ENCODE measurements around the gene MAPK1.

The MAPK1 gene

GRCh38 chr22:21759646-21760376 is 107.6 kb downstream of the MAPK1 start:
- Histone ChIP-seq H3K4me2 (ENCODE audit: low read depth, low read length, poor library complexity, severe bottlenecking) (no peak overlapping the region), H3K27me3 (ENCODE audit: low read length) (no peaks in the 10 kb centered on the region)
- TF ChIP-seq EZH2phosphoT487 (conservative IDR thresholded peaks at IDR 0.05; ENCODE audit: low read length) (no peak), CTCF (IDR thresholded peaks at IDR 0.05; ENCODE audit: insufficient read depth, low read length, poor library complexity, severe bottlenecking) (no peak)

DNA sequence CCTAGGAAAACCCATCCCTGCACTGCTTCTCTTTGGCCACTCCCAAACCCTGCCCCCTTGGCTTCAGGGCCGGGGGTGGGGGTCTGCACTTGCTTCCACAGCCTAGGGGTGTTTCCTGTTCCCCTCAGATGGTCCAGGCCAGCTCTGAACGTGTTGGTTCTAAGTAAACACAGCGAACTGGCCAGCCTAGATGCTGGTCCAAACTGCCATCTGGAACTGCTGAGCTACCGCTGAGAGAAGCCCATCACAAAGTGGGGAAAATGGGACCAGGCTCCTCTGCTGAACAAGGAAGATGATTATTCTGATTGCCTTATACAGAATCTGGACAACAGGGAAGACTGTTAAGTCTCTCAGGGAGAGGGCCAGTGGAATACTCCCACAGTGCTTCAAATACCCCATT is 108.4 kb downstream of the MAPK1 start:
- Histone ChIP-seq H3K4me3 (ENCODE audit: insufficient read depth, low read length, poor library complexity, severe bottlenecking) (no peak overlapping the region), H4K20me1 (ENCODE audit: low read depth, low read length) (no peaks in the 10 kb centered on the region), H3K9ac (ENCODE audit: low read length) (no peak overlapping the region), H3K27me3 (ENCODE audit: low read length) (no peaks in the 10 kb centered on the region), H3F3A (ENCODE audit: insufficient read depth) (no peaks in the 10 kb centered on the region), H3K27ac (ENCODE audit: low read depth, low read length) (no peak overlapping the region), H3K9me2 (replicated peaks; ENCODE audit: insufficient read depth, low read length) (no peaks in the 10 kb centered on the region), H3K4me2 (ENCODE audit: low read depth, low read length, poor library complexity, severe bottlenecking) (no peak overlapping the region), H3K9me3 (ENCODE audit: insufficient read depth, low read length) (no peaks in the 10 kb centered on the region), H2AFZ (ENCODE audit: low read depth, low read length, severe bottlenecking) (no peak overlapping the region), H3K36me3 (ENCODE audit: low read length) (no peaks in the 10 kb centered on the region), H3K79me2 (ENCODE audit: insufficient read depth, low read length) (no peaks in the 10 kb centered on the region)
- TF ChIP-seq EZH2phosphoT487 (conservative IDR thresholded peaks at IDR 0.05; ENCODE audit: low read length) (no peak), CTCF (IDR thresholded peaks at IDR 0.05; ENCODE audit: insufficient read depth, low read length, poor library complexity, severe bottlenecking) (no peak)

More at GRCh38 chr22:21759646-21760376, 107.6 kb downstream of the MAPK1 start:
- H3K9me2 ChIP-seq (replicated peaks; ENCODE audit: insufficient read depth, low read length): no peaks in the 10 kb centered on the region
- H3K27ac ChIP-seq (ENCODE audit: low read depth, low read length): no peak overlapping the region
- H3K79me2 ChIP-seq (ENCODE audit: insufficient read depth, low read length): no peaks in the 10 kb centered on the region
- H2AFZ ChIP-seq (ENCODE audit: low read depth, low read length, severe bottlenecking): no peak overlapping the region
- H3K9me3 ChIP-seq (ENCODE audit: insufficient read depth, low read length): no peaks in the 10 kb centered on the region
- no peaks in the 10 kb centered on the region for H4K20me1 ChIP-seq (ENCODE audit: low read depth, low read length)
- no peak overlapping the region for H3K9ac ChIP-seq (ENCODE audit: low read length)
- no peak overlapping the region for H3K4me3 ChIP-seq (ENCODE audit: insufficient read depth, low read length, poor library complexity, severe bottlenecking)
- H3F3A ChIP-seq (ENCODE audit: insufficient read depth): no peaks in the 10 kb centered on the region
- no peaks in the 10 kb centered on the region for H3K36me3 ChIP-seq (ENCODE audit: low read length)

GRCh38 chr22:21758091-21758864 is 109.2 kb downstream of the MAPK1 start:
- H3K79me2 ChIP-seq (ENCODE audit: insufficient read depth, low read length): no peaks in the 10 kb centered on the region
- no peak for TF ChIP-seq EZH2phosphoT487 (conservative IDR thresholded peaks at IDR 0.05; ENCODE audit: low read length)
- no peak for TF ChIP-seq CTCF (IDR thresholded peaks at IDR 0.05; ENCODE audit: insufficient read depth, low read length, poor library complexity, severe bottlenecking)
- no peaks in the 10 kb centered on the region for H4K20me1 ChIP-seq (ENCODE audit: low read depth, low read length)
- no peak overlapping the region for H3K9ac ChIP-seq (ENCODE audit: low read length)
- H3K27ac ChIP-seq (ENCODE audit: low read depth, low read length): no peak overlapping the region
- no peak overlapping the region for H2AFZ ChIP-seq (ENCODE audit: low read depth, low read length, severe bottlenecking)
- no peaks in the 10 kb centered on the region for H3K9me3 ChIP-seq (ENCODE audit: insufficient read depth, low read length)
- H3K27me3 ChIP-seq (ENCODE audit: low read length): no peaks in the 10 kb centered on the region
- no peaks in the 10 kb centered on the region for H3F3A ChIP-seq (ENCODE audit: insufficient read depth)
- H3K36me3 ChIP-seq (ENCODE audit: low read length): no peaks in the 10 kb centered on the region
- H3K4me2 ChIP-seq (ENCODE audit: low read depth, low read length, poor library complexity, severe bottlenecking): no peak overlapping the region
- no peaks in the 10 kb centered on the region for H3K9me2 ChIP-seq (replicated peaks; ENCODE audit: insufficient read depth, low read length)
- no peak overlapping the region for H3K4me3 ChIP-seq (ENCODE audit: insufficient read depth, low read length, poor library complexity, severe bottlenecking)
